ENCODE measurements around the gene MB21D2.

MB21D2 gene

GRCh38 chr3:192824313-192824712 is 93.3 kb downstream of the MB21D2 start:
- H3F3A ChIP-seq (ENCODE audit: insufficient read depth): no peaks in the 10 kb centered on the region

DNA sequence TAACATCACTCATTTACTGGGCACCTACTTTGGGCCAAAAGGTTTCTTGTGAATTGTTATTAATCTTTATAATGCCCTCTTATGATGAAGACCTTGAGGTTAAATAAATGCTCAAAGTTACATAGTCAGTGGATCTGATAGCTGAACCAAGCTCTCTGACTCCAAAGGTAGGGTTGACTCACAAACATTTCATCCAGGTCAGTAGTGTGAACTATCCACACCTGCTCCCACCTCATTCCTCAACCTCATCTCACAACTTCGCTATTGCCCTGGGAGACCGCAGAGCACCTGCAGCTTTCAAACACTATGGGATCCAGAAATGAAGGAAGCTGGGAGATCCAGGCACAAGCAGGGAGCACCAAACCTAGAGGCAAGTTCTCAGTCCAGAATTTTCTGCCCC is 96.5 kb downstream of the MB21D2 start:
- H3K9me2 ChIP-seq (replicated peaks; ENCODE audit: insufficient read depth, low read length): no peaks in the 10 kb centered on the region
- no peaks in the 10 kb centered on the region for H3K27me3 ChIP-seq (ENCODE audit: low read length)
- H3K27ac ChIP-seq (ENCODE audit: low read depth, low read length): no peak overlapping the region
- H3K9me3 ChIP-seq (ENCODE audit: insufficient read depth, low read length): no peaks in the 10 kb centered on the region
- no peak overlapping the region for H2AFZ ChIP-seq (ENCODE audit: low read depth, low read length, severe bottlenecking)
- H3K4me2 ChIP-seq (ENCODE audit: low read depth, low read length, poor library complexity, severe bottlenecking): no peak overlapping the region
- no peak overlapping the region for H3K4me3 ChIP-seq (ENCODE audit: insufficient read depth, low read length, poor library complexity, severe bottlenecking)
- no peaks in the 10 kb centered on the region for H3K79me2 ChIP-seq (ENCODE audit: insufficient read depth, low read length)
- H3K9ac ChIP-seq (ENCODE audit: low read length): no peak overlapping the region
- H4K20me1 ChIP-seq (ENCODE audit: low read depth, low read length): no peaks in the 10 kb centered on the region
- TF ChIP-seq CTCF (IDR thresholded peaks at IDR 0.05; ENCODE audit: insufficient read depth, low read length, poor library complexity, severe bottlenecking) (no peak), EZH2phosphoT487 (conservative IDR thresholded peaks at IDR 0.05; ENCODE audit: low read length) (no peak)
- no peaks in the 10 kb centered on the region for H3K36me3 ChIP-seq (ENCODE audit: low read length)
- H3F3A ChIP-seq (ENCODE audit: insufficient read depth): no peaks in the 10 kb centered on the region

More at GRCh38 chr3:192824313-192824712, 93.3 kb downstream of the MB21D2 start:
- Histone ChIP-seq H3K36me3 (ENCODE audit: low read length) (no peaks in the 10 kb centered on the region), H3K79me2 (ENCODE audit: insufficient read depth, low read length) (no peaks in the 10 kb centered on the region), H4K20me1 (ENCODE audit: low read depth, low read length) (no peaks in the 10 kb centered on the region), H3K4me2 (ENCODE audit: low read depth, low read length, poor library complexity, severe bottlenecking) (no peak overlapping the region), H3K27me3 (ENCODE audit: low read length) (no peaks in the 10 kb centered on the region), H2AFZ (ENCODE audit: low read depth, low read length, severe bottlenecking) (no peak overlapping the region), H3K9me2 (replicated peaks; ENCODE audit: insufficient read depth, low read length) (no peaks in the 10 kb centered on the region), H3K9ac (ENCODE audit: low read length) (no peak overlapping the region), H3K9me3 (ENCODE audit: insufficient read depth, low read length) (no peaks in the 10 kb centered on the region), H3K27ac (ENCODE audit: low read depth, low read length) (no peak overlapping the region), H3K4me3 (ENCODE audit: insufficient read depth, low read length, poor library complexity, severe bottlenecking) (no peak overlapping the region)
- TF ChIP-seq CTCF (IDR thresholded peaks at IDR 0.05; ENCODE audit: insufficient read depth, low read length, poor library complexity, severe bottlenecking) (no peak), EZH2phosphoT487 (conservative IDR thresholded peaks at IDR 0.05; ENCODE audit: low read length) (no peak)

DNA sequence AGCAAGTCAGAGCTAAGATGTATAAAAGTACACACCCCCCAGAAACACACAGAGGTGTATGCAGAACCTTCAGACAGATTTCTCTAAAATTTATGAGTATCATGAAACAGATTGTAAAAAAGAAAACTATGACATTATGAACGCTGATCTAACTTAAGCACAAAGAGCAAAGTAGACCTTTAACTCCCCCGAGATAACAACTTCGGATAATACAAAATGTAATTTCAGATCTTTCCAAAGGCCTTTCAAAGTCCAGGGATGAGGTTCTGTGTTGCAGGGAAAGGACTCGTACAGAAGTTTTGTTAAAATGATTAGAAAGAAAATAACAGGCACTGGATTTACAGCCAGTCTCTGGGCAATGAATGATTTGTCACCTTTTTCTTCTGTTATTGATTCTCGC is 97.5 kb downstream of the MB21D2 start:
- Histone ChIP-seq H3K27me3 (ENCODE audit: low read length) (no peaks in the 10 kb centered on the region), H3K79me2 (ENCODE audit: insufficient read depth, low read length) (no peaks in the 10 kb centered on the region)

More for the DNA sequence above, 97.5 kb downstream of the MB21D2 start:
- H3K9ac ChIP-seq (ENCODE audit: low read length): no peak overlapping the region
- H2AFZ ChIP-seq (ENCODE audit: low read depth, low read length, severe bottlenecking): no peak overlapping the region
- H3K9me3 ChIP-seq (ENCODE audit: insufficient read depth, low read length): no peaks in the 10 kb centered on the region
- H3K4me3 ChIP-seq (ENCODE audit: insufficient read depth, low read length, poor library complexity, severe bottlenecking): no peak overlapping the region
- TF ChIP-seq EZH2phosphoT487 (conservative IDR thresholded peaks at IDR 0.05; ENCODE audit: low read length) (no peak), CTCF (IDR thresholded peaks at IDR 0.05; ENCODE audit: insufficient read depth, low read length, poor library complexity, severe bottlenecking) (no peak)
- H3K27ac ChIP-seq (ENCODE audit: low read depth, low read length): no peak overlapping the region
- no peak overlapping the region for H3K4me2 ChIP-seq (ENCODE audit: low read depth, low read length, poor library complexity, severe bottlenecking)
- H3K9me2 ChIP-seq (replicated peaks; ENCODE audit: insufficient read depth, low read length): no peaks in the 10 kb centered on the region
- no peaks in the 10 kb centered on the region for H3F3A ChIP-seq (ENCODE audit: insufficient read depth)
- no peaks in the 10 kb centered on the region for H4K20me1 ChIP-seq (ENCODE audit: low read depth, low read length)
- no peaks in the 10 kb centered on the region for H3K36me3 ChIP-seq (ENCODE audit: low read length)

Data from SU-DHL-6 (cell line).